ENCODE measurements around the gene CARMIL1.

The CARMIL1 gene

DNA sequence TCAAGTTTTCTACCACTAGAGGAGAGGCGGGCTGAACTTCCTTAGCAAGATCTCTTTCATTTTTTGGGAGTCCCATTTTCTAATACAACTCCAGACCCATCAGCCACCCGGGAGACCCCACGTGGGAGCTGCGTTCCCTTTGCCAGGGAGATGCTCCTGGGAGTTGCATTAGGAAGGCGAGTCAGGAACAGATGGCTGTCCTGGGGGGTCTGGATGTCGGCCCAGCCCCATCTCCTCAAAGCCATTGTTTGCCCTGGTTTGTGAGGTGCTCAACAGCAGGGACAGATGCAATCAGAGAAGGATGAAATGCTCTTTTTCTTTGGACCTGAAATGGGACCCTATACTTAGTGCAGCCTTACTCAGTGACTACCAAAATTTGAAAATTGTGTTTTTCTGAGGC, 39.4 kb downstream of the CARMIL1 start:
- DNase-seq (ENCODE audit: low read depth), result no peak
- TF ChIP-seq, protein P1, sequence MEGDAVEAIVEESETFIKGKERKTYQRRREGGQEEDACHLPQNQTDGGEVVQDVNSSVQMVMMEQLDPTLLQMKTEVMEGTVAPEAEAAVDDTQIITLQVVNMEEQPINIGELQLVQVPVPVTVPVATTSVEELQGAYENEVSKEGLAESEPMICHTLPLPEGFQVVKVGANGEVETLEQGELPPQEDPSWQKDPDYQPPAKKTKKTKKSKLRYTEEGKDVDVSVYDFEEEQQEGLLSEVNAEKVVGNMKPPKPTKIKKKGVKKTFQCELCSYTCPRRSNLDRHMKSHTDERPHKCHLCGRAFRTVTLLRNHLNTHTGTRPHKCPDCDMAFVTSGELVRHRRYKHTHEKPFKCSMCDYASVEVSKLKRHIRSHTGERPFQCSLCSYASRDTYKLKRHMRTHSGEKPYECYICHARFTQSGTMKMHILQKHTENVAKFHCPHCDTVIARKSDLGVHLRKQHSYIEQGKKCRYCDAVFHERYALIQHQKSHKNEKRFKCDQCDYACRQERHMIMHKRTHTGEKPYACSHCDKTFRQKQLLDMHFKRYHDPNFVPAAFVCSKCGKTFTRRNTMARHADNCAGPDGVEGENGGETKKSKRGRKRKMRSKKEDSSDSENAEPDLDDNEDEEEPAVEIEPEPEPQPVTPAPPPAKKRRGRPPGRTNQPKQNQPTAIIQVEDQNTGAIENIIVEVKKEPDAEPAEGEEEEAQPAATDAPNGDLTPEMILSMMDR (IDR thresholded peaks at IDR 0.05; ENCODE audit: control insufficient read depth, insufficient read depth, low read depth, low read length, missing control alignments), result no peak
- H3K4me3 ChIP-seq (ENCODE audit: control insufficient read depth, low read depth, low read length), result no peak overlapping the region

DNA sequence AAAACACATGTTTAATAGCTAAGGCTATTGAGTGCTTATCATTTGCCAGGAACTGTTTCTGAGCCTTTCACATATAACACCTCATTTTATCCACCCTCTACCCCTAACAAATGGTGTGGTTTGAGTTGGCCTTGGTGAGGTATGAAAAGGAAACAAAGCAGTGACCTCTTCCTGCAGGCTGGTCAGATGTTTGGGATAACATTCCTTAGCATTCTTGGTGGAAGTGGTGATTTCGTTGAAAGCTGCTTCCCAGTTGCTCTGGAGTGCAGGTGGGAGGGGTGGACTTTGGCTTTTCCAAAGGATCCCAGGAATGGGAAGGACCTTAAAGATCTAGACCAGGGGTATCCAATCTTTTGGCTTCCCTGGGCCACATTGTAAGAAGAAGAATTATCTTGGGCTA, 41.3 kb downstream of the CARMIL1 start:
- no peak for DNase-seq (ENCODE audit: low read depth)

DNA sequence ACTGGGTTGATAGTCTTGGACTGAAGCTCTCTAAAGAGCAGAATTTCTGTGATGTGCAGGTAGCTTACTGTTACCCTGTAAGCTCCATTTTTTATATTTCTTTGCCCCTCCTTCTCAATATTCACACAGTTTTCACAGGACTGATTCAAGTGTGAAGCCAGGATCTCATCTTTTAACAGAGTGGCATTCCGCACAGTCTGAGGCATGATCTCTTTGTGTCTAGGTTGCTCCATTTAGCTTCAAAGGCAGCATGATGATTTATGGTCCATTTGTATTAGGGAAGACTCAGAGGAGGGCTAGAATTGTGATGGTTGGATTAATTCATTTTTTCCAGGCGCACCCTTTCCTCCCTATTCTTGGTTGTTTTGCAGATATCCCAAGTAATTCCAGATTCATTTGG, 43.5 kb downstream of the CARMIL1 start:
- H3K4me3 ChIP-seq (ENCODE audit: control insufficient read depth, low read depth, low read length), result no peak overlapping the region
- TF ChIP-seq, protein P1 (IDR thresholded peaks at IDR 0.05; ENCODE audit: control insufficient read depth, insufficient read depth, low read depth, low read length, missing control alignments), result no peak
- no peak for DNase-seq (ENCODE audit: low read depth)

More for the DNA sequence above, 41.3 kb downstream of the CARMIL1 start:
- H3K4me3 ChIP-seq (ENCODE audit: control insufficient read depth, low read depth, low read length), result no peak overlapping the region
- TF ChIP-seq, protein P1 (IDR thresholded peaks at IDR 0.05; ENCODE audit: control insufficient read depth, insufficient read depth, low read depth, low read length, missing control alignments), result no peak

DNA sequence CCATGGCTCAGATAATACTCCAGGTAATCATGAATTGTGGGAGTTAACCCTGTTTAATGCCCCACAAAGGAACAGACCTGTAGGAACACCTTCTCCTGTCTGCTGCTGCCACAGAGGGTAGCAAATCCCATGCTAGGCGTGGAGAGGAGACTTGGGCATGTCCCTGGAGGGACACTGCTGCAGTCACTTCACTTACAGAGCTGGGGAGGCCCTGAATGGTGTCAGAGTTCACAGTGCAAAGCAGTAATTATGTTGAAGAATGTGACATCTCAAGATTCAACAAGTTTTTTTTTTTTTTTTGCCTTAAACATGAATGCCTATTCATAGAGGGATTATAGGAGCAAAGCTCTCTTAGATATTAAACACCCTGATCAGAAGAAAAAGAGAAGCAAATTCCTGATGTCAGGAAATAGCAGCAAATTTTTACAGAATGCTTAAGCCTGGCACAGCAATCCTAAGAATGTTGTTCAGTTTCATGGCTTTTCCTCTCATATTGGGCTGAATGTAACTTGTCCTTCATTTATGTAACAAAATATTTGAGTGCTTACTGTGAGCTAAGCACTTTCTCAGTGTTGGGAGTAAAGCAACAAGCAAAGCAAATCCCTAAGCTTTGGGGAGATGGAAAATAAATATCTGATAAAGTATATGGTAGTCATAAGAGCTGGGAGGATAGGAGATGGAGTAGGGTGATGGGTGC, 45.0 kb downstream of the CARMIL1 start:
- no peak overlapping the region for H3K4me3 ChIP-seq (ENCODE audit: control insufficient read depth, low read depth, low read length)
- TF ChIP-seq, protein P1 (IDR thresholded peaks at IDR 0.05; ENCODE audit: control insufficient read depth, insufficient read depth, low read depth, low read length, missing control alignments), result no peak
- DNase-seq (ENCODE audit: low read depth), result peak; percentile 11

DNA sequence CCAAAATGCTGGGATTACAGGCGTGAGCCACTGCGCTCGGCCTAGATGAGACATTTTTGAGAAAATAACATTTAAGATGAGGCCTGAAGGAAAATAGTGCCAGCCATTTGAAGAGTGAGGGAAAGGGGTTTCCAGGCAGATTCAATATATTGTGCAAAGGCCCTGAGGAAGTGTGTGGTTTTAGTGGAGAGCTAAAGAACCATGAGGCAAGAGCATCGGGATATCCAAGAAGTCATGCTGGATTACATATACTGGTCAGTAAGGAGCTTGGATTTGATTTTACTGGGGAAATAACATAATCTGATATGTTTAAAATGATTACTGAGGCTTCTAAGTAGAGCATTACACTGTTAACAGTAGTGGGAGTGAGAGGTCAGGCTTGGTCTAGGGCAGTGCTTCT, 47.0 kb downstream of the CARMIL1 start:
- DNase-seq (ENCODE audit: low read depth), result no peak
- no peak overlapping the region for H3K4me3 ChIP-seq (ENCODE audit: control insufficient read depth, low read depth, low read length)
- TF ChIP-seq, protein P1 (IDR thresholded peaks at IDR 0.05; ENCODE audit: control insufficient read depth, insufficient read depth, low read depth, low read length, missing control alignments), result no peak

DNA sequence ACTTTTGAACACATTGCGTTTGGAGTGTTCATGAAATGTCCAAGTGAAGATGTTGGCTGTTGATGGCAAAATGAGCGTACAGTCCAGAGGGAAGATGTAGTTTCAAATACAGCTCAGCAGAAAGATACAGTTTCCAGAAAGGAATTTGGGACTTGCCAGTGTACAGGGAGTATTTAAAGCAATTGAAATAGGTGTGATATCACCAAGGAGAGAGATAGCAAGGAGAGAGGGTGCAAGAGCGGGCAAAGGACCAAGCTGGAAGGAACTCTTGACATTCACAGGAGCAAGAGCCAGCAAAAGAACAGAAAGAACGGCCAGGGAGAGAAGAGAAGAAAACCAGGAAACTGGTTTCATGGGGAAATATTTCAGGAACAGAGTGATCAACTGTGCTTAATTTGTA, 47.8 kb downstream of the CARMIL1 start:
- TF ChIP-seq, protein P1 (IDR thresholded peaks at IDR 0.05; ENCODE audit: control insufficient read depth, insufficient read depth, low read depth, low read length, missing control alignments), result no peak
- DNase-seq (ENCODE audit: low read depth), result no peak
- no peak overlapping the region for H3K4me3 ChIP-seq (ENCODE audit: control insufficient read depth, low read depth, low read length)

All from AG09309 (cell line).